Measurements from ENCODE around the gene TRIO.
"Not testable (repeated sequence)": the region's sequence is repeated elsewhere in the genome, so short reads cannot be mapped to it uniquely, and the experiment has no call there.

The TRIO gene

DNA sequence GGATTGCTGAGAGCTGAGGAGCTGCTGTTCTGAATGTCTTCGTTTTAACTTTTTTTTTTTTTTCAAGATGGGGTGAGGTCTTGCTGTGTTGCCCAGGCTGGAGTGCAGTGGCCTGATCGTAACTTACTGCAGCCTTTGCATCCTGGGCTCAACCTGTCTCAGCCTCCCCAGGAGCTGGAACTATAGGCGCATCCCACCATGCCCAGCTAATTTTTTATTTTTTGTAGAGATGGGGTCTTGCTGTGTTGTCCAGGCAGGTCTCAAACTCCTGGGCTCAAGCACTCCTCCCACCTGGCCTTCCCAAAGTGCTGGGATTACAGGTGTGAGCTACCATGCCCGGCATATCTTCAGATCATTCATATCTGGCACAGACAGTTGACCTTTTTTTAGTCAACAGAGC, 46.5 kb downstream of the TRIO start:
- no peak for DNase-seq

DNA sequence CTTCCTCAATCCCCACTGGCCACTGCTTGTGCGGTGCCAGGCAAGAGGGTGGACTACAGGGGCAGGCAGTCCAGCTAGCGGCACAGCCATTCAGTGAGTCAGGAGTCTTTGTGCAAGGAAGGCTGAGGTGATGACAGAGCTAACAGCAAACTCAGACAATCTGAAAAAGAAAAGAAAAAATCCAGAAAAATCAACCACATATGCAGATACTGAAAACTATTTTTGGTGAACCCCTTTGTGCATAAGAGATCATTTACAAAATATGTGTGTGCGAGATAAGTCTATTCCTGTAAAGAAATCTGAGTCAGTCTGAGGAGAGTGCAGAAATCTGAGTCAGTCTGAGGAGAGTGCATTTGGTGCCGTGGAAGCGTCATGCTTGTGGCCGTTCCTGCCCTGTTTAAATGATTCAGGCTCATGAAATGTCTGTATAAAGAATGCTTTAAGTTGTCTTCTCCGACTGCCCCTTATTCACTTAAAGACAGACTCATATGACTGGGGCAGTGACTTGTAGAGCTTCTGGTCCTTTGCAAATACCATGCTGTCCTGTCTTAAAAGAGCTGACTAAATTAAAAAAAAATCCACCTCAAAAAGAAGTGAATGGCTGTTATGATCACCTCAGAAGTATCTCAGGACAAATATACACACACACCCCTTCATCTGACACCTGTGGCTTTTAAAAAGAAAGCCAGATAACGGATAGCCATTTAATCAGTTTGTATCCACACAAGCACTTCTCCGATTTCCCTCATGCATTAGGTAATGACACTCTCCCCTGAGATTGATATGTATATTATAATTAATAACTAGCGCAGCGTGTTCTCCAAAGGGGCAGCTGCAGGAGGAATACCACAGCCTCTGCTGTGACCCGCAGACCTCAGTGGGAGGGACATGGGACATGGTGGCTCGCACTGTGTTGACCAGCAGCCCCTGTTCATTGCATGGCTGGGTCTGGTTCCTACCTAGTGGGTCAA, 47.3 kb downstream of the TRIO start:
- no peak for DNase-seq

DNA sequence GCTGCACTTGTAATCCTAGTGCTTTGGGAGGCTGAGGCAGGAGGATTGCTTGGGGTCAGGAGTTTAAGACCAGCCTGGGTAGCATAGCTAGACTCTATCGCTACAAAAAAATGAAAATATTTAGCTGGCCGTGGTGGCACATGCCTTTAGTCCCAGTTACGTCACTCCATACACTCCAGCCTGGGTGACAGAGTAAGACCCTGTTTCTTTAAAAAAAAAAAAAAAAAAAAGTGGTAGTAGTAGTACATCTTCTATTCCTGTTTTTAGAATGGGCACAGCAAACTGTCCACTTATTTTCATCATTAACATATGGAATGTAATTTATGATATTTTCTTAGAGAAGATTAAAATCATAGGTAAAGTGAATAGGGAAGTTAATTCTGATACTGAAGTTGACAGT, 48.2 kb downstream of the TRIO start:
- DNase-seq: no peak

DNA sequence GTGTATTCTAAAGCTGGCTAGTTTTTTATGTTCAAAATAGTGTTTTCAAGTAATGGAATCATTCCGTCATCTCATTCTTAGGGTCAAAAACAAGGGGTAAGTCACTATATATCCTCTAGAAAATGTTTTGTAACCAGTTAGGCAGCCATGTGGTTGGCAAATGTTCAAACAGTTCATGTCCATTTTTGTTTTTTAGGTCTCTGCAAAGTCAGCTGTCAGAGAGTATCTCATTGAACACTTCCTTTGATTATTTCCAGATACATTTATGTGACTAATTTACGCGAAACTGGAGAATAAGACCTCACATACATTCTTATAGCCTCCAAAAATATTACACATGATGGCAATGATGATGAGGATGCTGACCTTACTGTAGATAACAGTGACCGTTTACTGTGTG, 50.4 kb downstream of the TRIO start:
- no peak for DNase-seq

DNA sequence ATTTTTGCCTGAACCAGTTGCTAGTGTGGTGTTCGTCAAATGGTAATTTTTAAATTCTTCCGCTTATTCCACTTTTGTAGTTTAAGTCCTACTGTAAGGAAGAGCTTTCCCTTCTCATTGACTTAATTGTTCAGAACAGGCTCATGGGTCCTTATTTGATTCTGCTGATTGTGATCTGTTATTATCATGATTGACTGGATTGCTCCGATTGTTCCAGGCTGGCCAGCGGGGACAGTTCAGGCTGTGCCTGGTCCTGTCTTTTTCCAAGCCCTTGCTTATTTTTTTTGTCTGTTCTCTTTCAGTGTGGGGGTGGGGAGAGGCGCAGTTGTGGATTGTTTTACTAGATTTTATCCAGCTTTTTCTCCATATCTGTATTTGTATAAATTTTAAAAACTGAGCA, 52.4 kb downstream of the TRIO start:
- no peak for DNase-seq

- no peak for DNase-seq
Measured at GRCh38 chr5:14197056-14197455, 53.9 kb downstream of the TRIO start.

- DNase-seq: no peak
Measured at GRCh38 chr5:14199902-14200301, 56.8 kb downstream of the TRIO start.

DNA sequence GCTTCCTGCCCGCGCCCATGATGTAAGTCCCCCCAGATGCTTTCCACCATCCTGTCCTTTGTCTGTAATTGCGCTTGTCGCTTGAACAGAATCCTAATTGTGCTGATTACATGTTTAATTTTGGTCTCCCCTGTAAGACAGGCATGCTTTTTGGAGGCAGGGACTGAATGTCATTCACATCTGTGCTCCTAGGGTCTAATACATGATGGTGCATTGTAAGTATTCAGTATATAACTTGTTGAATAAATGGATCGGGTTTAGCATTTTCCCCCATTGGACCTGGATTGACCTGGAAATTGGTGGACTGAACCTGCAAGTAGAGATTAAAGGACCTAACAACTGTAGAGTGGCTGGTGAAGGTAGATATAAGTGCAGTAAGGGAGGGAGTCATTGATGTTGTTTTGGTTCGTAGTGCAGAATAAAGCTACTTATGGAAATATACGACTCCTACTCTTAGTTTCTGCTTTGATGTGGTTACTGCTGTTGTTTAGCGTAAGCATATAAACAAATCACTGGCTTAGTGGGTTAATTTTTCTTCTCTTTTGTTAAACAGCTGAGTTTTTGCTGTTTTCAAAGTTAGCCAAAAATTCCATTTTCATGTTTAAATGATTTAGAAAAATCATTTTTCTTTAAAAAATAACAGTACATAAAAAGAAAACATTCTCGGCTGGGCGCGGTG, 57.3 kb downstream of the TRIO start:
- DNase-seq: no peak

- DNase-seq: no peak
Measured at GRCh38 chr5:14201325-14202045, 58.3 kb downstream of the TRIO start.

- no peak for DNase-seq
Measured at GRCh38 chr5:14202462-14202861, 59.3 kb downstream of the TRIO start.

- no peak for DNase-seq
Measured at GRCh38 chr5:14204011-14204670, 61.0 kb downstream of the TRIO start.

DNA sequence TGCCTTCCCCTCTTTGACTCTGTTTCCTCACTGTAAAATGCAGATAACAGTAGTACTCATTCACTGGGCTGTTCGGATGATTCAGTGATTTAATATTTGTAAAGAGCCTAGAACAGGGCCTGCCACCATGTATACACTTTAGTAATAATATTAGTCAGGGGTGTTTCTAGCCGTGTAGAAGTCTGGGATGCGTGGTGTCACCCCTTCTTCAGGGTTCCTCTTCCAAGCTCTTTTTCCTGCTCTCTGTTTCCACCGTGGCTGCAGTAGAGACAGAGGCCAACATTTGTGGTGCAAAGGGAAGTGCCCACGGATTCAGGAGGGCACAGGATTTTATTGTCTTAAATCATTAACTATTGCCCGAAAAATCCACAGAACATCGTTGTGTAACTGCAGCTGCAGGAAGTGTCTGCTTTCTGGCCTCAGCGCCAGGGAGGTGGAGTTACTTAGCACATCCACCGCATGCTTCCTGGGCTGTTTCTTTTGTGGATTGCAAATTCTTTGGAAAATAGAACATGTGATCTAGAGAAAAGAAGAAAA, 61.7 kb downstream of the TRIO start:
- DNase-seq: no peak

DNA sequence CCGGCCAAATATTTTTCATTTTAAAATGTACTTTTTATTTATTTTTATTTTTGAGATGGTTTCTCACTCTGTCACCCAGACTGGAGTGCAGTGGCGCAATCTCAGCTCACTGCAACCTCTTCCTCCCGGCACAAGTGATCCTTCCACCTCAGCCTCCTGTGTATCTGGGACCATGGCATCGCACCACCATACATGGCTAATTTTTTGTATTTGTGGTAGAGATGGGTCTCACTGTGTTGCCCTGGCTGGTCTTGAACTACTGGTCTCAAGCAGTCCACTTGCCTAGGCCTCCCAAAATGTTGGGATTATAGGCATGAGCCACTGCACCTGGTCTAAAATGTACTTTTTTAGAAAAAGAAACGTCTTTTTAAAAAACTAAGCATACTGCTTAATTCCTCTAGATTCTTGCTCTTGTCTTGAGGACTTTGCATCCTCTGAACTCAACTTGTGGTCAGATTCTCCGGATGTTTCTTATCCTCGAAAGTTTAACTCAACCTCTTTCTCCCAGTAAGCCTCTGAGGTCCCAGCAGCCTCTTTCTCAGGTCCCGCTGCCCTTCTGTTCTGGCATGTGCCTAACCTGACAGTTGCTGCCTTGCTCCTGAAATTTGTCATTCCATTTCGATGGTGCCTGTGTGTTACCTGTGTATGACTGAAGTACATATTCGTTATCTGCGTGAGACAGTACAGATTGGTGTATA, 63.0 kb downstream of the TRIO start:
- no peak for DNase-seq

GRCh38 chr5:14207428-14207827, 64.3 kb downstream of the TRIO start:
- DNase-seq: not testable (repeated sequence)

DNA sequence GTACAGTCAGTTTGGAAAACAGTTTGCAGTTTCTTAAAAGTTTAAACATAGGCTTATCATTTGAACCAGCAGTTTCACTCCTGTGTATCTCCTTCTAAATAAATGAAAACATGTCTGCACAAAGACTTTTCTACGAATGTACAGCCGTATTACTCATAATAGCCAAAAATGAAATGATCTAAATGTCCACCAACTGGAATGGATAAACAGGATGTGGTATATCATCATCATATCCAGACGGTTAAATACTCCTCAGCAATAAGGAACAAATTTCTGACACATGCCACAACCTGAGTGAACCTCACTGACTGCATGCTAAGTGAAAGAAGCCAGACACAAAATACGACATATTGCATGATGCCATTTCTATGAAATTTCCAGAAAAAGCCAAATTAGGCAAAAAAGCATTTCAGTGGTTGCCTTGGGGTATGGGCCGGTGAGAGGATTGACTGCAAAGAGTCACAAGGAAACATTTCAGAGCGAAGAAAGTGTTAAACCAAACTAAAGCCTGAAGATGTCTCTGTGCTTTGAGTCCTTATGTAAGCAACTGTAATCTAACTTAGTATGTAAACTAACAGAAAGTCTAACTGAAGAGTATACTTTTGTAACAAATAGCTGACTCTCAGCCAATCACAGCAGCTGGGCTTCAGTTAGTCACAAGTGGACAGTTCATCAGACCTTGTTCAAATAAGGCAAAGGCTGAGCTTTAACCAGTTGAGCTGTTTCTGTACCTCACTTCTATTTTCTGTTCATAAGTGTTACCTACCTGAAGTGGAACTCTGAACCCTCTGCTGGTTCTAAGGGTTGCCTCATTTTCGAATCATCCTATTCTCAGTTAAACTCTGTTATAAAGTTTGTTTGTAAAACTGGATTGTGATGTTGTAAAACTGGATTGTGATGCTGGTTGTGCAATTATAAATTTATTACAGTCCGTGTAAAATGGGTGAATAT, 65.2 kb downstream of the TRIO start:
- DNase-seq: no peak

DNA sequence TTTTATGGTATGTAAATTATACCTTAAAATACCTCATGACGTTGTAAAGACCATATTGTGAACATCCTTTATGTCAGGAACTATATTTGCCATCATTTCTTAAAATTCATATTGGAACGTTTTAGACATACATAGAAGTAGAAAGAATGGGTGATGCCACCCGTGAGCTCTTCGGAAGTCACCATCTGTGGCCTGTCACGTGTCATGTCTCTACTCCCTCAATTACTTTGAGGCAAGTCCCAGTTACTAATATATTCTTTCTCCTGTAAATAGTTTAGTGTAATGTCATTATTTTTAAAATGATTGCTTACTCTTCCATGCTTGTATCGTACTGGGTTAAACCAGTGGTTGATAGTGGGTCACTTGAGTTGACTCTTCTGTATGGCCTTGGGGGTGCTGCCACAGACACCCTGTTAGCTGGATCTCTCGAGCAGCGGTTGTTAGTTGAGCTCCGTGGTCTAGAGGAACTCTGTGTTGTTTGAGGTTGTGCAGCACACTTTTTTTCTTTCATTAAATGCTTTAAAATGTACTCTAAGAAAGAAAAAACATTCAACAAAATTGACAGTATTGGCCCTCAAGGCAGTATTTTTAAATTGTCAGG, 66.2 kb downstream of the TRIO start:
- DNase-seq: no peak

- DNase-seq: no peak
Measured at GRCh38 chr5:14209836-14210235, 66.7 kb downstream of the TRIO start.

- DNase-seq: no peak
Measured at GRCh38 chr5:14210729-14211128, 67.6 kb downstream of the TRIO start.

DNA sequence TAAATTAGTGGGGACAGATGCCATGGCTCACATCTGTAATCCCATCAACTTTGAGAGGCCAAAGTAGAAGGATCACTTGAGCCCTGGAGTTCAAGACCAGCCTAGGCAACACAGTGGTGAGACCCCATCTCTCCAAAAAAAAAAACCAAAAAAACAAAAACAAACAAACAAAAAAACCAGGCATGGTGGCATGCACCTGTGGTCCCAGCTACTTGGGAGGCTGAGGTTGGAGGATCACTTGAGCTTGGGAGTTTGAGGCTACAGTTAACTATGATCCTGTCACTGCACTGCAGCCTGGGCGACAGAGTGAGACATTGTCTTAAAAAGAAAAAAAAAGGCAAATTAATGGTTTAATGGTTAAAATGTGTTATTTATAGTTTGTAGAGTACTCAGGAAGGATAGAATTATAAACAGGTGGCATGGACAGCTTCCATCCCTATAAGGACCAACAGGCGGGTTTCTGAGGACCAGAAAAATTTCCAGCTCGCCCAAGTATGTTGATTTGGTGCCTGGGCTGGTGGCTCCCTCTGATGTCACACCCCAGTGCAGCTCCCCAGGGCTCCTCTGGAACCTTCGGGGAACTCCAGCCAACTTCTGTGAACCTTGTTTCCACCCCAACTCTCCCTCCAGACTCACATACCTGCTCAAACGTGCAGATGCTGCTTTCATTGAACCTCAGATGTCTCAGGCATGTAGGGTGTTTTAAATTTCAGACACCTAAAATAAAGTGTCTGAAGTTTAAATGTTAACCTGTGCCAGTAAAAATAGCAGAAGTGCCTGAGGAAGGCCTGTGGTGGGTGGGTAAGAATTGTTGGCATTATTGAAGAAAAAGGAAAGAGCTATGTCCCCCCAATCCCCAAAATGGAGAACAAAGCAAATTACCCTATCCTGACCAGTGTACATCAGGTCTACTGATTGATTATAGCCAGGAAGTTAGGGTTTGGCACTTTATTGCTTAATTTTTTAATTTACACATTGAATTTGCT, 69.0 kb downstream of the TRIO start:
- no peak for DNase-seq
